ENCODE measurements around the gene MRPL33. TPM values are rescaled to one million over a fixed set of nuclear protein-coding genes. Genes with fewer than 3 reads are reported as not detected.

Gene MRPL33
- total RNA-seq, 1 donor, result 119 TPM

DNA sequence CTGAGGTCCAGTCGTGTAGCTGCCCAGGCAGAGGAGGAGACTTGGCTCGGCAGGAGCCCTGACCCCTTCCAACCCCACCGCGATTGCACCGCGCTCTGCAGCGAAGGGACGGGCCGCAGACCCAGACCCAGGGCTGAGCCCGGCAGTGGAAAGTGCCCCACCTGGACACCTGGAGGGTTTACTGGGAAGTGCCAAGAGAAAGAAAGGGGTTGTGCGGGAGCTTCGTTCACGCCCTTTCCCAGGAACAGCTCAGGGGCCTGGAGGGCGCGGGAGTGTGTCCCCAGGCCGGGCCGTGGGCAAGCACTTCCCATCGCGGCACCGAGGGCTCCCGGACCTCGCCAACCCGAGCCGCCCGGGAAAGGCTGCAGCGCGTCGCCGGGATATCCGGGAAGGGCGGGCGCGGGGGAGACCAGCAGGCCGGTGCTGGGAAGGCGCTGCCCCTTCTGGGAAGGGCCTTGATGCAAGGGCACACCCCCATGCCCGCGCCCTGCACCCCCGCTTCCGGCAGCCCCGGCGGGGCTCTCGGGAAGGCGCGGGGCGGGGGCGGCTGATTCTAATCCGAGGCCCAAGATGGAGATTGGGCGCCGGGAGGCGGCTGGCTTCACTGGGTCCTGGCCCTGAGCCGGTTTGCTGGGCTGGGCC is 36.1 kb upstream of the MRPL33 start:
- TF ChIP-seq, protein P1, sequence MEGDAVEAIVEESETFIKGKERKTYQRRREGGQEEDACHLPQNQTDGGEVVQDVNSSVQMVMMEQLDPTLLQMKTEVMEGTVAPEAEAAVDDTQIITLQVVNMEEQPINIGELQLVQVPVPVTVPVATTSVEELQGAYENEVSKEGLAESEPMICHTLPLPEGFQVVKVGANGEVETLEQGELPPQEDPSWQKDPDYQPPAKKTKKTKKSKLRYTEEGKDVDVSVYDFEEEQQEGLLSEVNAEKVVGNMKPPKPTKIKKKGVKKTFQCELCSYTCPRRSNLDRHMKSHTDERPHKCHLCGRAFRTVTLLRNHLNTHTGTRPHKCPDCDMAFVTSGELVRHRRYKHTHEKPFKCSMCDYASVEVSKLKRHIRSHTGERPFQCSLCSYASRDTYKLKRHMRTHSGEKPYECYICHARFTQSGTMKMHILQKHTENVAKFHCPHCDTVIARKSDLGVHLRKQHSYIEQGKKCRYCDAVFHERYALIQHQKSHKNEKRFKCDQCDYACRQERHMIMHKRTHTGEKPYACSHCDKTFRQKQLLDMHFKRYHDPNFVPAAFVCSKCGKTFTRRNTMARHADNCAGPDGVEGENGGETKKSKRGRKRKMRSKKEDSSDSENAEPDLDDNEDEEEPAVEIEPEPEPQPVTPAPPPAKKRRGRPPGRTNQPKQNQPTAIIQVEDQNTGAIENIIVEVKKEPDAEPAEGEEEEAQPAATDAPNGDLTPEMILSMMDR (IDR thresholded peaks at IDR 0.05; ENCODE audit: insufficient read depth, low read depth, low read length), result no peak
- H3K4me3 ChIP-seq (ENCODE audit: low read depth, low read length), result peak overlapping the region; percentile 55
- peak; percentile 66 for DNase-seq (ENCODE audit: low read depth)

GRCh38 chr2:27736031-27736889 is 35.3 kb upstream of the MRPL33 start:
- no peak for DNase-seq (ENCODE audit: low read depth)
- H3K4me3 ChIP-seq (ENCODE audit: low read depth, low read length), result no peak overlapping the region
- TF ChIP-seq, protein P1 (IDR thresholded peaks at IDR 0.05; ENCODE audit: insufficient read depth, low read depth, low read length), result no peak

DNA sequence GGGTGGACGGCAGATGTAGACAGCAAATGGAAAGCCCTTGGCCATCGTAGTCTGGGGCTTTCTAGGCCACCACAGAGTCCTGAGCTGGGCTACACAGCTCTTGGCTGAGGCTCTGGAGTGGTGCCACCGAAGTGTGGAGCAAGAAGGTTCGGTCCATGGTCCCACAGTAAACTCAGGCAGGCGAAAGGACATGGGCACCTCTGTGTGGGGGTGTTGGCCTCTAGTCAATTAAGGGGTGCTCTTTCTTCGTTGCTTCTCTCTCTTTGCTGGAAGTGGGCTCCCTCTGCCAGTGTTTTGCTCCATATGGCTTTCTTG is 34.7 kb upstream of the MRPL33 start:
- TF ChIP-seq, protein P1 (IDR thresholded peaks at IDR 0.05; ENCODE audit: insufficient read depth, low read depth, low read length), result no peak

DNA sequence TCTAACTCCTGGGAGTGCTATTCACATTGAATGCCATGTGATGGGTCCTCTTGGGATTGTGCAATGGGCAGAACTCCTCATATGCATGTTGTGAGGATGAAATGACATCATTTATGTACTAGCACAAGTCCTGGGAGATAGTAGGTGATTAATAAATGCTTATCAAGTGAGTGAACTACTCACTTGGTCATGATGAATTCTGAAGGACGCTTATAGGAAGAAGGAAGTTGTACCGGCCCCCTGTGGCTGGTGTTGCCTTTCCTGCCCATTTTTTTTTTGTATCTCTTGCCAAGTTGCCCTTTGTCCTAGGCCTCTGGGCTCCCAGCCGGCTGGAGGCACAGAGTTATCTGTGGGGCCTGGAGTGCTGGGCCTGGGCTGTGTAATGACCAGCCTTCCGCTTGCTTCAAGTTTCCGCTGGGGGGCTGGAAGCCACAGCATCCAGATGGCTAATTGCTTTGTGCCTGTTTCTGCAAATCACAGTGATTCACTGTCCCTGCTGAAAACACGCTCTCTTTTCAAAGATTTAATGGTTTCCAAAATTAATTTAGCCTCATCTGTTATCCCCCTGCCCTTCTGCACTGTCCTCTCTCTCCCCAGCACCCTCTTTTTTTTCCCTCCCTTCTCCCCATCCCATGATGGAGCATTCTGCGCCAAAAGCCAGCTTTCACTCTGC is 33.7 kb upstream of the MRPL33 start:
- no peak overlapping the region for H3K4me3 ChIP-seq (ENCODE audit: low read depth, low read length)
- DNase-seq (ENCODE audit: low read depth), result peak; percentile 79

More for the DNA sequence above, 34.7 kb upstream of the MRPL33 start:
- DNase-seq (ENCODE audit: low read depth), result no peak
- H3K4me3 ChIP-seq (ENCODE audit: low read depth, low read length), result no peak overlapping the region

DNA sequence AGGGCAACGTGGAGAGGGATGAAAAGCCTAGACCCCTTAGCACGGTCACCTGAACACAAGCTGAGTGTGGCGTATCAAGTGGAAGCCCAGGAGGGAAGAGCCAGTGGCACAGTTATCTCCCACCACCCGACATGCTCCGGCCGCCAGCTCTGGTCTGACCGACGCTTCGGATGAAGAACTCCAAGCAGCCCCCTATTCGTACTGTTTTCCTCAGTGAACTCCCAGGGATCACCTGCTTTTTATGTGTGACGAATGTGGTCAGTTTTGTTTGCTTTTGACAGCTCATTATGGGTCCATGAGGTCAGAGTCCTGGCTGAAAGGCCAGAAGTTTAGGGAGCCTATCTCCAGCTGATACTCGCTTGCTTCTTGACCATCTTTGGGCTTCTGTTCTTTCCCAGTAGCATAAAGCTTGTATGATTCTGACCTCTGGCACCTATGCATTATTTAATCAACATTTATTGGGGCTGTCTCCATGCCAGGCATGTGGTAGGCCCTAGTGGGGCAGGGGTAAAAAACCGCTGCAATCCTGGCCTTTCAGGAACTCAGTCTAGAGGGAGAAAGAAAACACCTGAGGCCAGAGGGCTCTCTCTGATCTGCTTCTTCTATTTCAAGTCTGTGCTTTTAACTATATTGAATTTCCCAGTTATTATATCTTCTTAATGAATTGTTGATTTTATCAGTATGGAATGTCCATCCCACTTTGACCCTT is 33.0 kb upstream of the MRPL33 start:
- DNase-seq (ENCODE audit: low read depth), result no peak
- TF ChIP-seq, protein P1 (IDR thresholded peaks at IDR 0.05; ENCODE audit: insufficient read depth, low read depth, low read length), result no peak
- H3K4me3 ChIP-seq (ENCODE audit: low read depth, low read length), result no peak overlapping the region

More for the DNA sequence above, 33.7 kb upstream of the MRPL33 start:
- TF ChIP-seq, protein P1 (IDR thresholded peaks at IDR 0.05; ENCODE audit: insufficient read depth, low read depth, low read length), result no peak

DNA sequence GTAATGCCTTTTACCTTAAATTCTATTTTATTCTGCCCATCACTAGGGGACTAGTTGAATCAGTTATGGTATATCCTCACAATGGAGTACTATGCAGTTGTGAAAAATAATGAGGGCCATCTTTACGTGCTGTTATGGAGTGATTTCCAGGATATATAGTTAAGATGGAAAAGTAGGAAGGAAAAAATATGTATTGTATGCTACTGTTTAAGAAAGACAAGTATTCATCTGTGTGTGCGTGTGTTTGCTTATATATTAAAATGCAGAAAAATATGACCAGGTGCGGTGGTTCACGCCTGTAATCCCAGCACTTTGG is 32.5 kb upstream of the MRPL33 start:
- TF ChIP-seq, protein P1 (IDR thresholded peaks at IDR 0.05; ENCODE audit: insufficient read depth, low read depth, low read length), result no peak
- H3K4me3 ChIP-seq (ENCODE audit: low read depth, low read length), result no peak overlapping the region
- no peak for DNase-seq (ENCODE audit: low read depth)

All from fibroblast of villous mesenchyme (primary cell).